Sigmoid colon (tissue), 4 donors: Measurements from ENCODE around the gene LRRC49.

Experiments used
- CTCF ChIP-seq, 4 experiments: fragments of 450-650 bp in 3 of 4; fragments of 200-600 bp in 1 of 4; IDR thresholded peaks; one replicate each; pipeline ENCODE4 v1.5.1; 2016 to 2019; ENCODE audit warnings: antibody characterized with exemption in 4 of 4, mild to moderate bottlenecking in 3 of 4, moderate library complexity in 2 of 4
- EP300 ChIP-seq, 4 donors: sonication (generic); formaldehyde crosslinking; IDR thresholded peaks; one replicate each; pipeline ENCODE4 v1.6.1; 2017; ENCODE audit warnings: antibody characterized with exemption in 4 of 4
- POLR2A ChIP-seq, 2 donors: fragments of 450-650 bp; IDR thresholded peaks; one replicate each; pipeline ENCODE4 v1.6.1; 2016; ENCODE audit warnings: antibody characterized with exemption in 2 of 2, mild to moderate bottlenecking in 2 of 2, moderate library complexity in 2 of 2
- POLR2AphosphoS5 ChIP-seq, 4 donors: sonication (generic); formaldehyde crosslinking; IDR thresholded peaks; one replicate each; pipeline ENCODE4 v1.6.1; 2017; ENCODE audit warnings: antibody characterized with exemption in 4 of 4

- TF ChIP-seq CTCF (IDR thresholded peaks at IDR 0.05) (no peak), EP300 (IDR thresholded peaks at IDR 0.05) (no peak), POLR2A (IDR thresholded peaks at IDR 0.05) (no peak), POLR2AphosphoS5 (IDR thresholded peaks at IDR 0.05) (no peak)
These were observed 118.4 kb downstream of the LRRC49 start for GRCh38 chr15:71010997-71011396.
